HG03060 (cell line): ENCODE results near the gene PIK3C2B.
"Not testable (repeated sequence)": the region's sequence is repeated elsewhere in the genome, so short reads cannot be mapped to it uniquely, and the experiment has no call there.

Source experiments
- ATAC-seq: cut with Tn5 transposase; IDR thresholded peaks from one replicate; pipeline ENCODE4 v1.9.1; 2021; ENCODE audit warnings: low read depth, moderate number of reproducible peaks; ENCODE audit not compliant: unreplicated experiment

The PIK3C2B gene

GRCh38 chr1:204494281-204495077, at the start of gene PIK3C2B:
Gene PIK3C2B (minus strand): TSS chr1:204494805. CDS start chr1:204469802, 25,003 bp downstream.
- ATAC-seq: no peak

DNA sequence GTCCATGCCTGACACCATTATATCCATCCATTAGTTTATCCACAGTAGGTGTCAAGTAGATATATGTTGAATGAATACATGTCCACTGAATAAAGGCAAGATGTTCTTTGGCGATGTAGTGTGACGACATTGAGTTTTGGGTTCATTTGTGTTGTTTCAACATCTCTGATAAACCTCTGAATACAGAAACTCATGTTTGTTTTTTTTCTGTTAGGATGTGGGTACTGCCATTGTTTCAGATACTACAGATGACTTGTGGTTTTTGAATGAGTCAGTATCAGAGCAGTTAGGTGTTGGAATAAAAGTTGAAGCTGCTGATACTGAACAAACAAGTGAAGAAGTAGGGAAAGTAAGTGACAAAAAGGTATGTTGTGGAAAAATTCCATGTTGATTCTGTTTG, 49.7 kb upstream of the PIK3C2B start:
- peak; percentile 73 for ATAC-seq

- no peak for ATAC-seq
Observed at GRCh38 chr1:204541626-204542025, 47.0 kb upstream of the PIK3C2B start.

GRCh38 chr1:204532832-204533231, 38.2 kb upstream of the PIK3C2B start:
- no peak for ATAC-seq

DNA sequence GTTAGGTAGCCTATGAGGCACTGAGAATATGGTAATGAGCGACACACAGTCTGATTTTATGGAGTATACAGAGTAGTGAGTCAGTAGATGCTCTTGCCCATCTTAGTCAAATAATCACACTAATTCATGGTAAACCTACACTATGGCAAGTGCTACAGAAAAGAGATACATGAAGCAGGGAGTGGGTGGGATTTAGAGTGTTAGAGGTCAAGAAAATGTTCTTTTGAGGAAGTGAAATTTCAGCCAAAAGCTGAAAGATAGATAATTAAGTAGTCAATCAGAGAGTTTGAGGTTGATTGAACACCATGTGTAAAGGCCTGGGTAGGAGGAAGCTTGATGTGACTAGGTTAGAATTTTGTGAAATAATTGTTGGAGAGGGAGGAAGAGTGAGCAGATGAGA, 36.3 kb upstream of the PIK3C2B start:
- ATAC-seq: peak; percentile 91

GRCh38 chr1:204529371-204529895, 34.8 kb upstream of the PIK3C2B start:
- ATAC-seq: no peak

DNA sequence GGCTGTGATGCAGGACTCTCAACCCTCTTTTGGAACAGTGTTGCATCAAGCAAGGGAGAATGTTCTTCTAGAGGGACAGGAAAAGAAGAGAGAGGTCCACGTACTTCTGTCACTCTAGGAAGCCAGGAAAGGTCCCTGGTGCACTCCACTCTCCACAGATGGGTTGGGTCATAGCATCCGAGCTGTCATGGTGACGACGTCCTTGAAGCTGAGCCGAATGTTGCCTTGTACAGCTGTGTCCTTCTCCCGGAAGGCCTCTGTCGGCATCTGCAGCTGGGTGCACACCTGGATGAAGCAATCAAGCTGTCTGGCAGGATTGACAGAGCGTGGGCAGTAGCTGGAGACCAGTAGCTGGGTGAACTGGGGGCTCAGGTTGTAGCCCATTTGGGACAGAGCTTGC, 34.1 kb upstream of the PIK3C2B start:
- ATAC-seq: no peak

GRCh38 chr1:204528241-204528640, 33.6 kb upstream of the PIK3C2B start:
- no peak for ATAC-seq

DNA sequence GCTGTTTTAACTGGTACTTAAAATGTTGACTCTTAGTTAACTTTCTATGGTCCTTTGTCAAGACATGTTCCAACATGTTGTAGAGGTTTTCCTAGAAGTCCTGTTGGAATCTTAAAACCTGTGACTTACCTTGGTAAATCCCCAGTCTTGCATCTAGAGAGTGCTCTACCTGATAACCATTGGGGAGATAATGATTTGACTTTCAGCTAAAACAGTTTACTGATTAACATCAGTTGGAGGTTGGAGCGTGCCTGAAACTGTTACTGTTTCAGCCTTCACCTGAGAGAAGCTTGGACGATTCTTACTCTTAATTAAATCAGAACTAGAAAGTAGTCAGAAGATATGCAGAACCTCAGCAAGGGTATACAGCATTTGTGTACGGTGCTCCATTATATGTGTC, 30.4 kb upstream of the PIK3C2B start:
- no peak for ATAC-seq

GRCh38 chr1:204523605-204524215, 29.1 kb upstream of the PIK3C2B start:
- ATAC-seq: no peak

GRCh38 chr1:204521941-204522521, 27.4 kb upstream of the PIK3C2B start:
- ATAC-seq: not testable (repeated sequence)

DNA sequence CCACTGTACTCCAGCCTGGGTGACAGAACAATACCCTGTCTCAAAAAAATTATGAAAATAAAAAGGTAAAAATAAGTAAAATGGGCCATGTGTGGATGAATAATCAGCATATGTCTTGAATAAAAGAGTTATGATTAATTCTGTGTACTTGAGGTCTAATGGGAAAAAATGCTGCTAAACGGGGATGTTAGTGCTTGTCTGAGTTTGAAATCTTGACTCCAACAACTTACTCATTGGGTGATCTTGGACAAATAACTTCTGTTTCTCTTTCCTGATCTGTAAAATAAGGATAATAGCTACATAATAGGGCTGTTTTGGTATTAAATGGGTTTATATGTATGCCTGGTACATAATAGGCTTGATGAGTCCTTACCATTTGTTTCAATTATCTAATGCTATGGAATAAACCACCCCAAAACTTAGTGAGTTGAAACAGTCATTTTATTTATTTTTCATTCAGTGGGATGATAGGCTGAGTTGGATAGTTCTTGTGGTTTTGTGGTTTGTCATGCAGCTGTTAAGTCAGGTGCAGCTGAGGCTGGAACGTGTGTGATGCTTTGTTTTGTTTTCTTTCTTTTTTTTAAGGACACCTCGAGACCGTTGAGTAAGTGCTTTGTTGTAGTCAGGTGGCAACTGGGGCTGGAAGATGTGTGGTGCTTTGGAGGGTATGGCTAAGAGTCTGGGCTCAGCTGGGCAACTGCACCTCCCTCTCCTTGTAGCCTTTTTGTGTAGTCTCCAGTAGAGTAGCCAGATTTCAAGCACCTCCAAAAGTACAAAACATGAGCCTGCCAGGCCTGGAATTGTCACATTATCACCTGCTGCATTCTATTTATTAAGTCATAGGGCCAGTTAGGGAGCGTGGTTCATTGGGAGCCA, 26.5 kb upstream of the PIK3C2B start:
- ATAC-seq: peak; percentile 59

DNA sequence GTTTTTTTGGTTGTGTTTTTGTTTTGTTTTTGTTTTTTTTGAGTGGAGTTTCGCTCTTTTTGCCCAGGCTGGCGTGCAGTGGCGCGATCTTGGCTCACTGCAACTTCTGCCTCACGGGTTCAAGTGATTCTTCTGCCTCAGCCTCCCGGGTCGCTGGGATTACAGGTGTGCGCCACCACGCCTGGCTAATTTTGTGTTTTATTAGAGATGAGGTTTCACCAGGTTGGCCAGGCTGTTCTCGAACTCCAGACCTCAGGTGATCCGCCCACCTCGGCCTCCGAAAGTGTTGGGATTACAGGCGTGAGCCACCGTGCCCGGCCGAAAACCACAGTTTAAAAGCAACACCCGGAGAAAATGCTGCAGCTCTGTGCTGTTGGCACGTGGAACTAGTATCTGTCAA, 22.8 kb upstream of the PIK3C2B start:
- not testable (repeated sequence) for ATAC-seq

GRCh38 chr1:204516180-204516879, 21.7 kb upstream of the PIK3C2B start, which contains the start of gene MDM4:
Gene MDM4 (plus strand): TSS chr1:204516406. CDS start chr1:204525519, 9,113 bp downstream.
- ATAC-seq: peak; percentile 55

- ATAC-seq: no peak
Observed at GRCh38 chr1:204514828-204515227, 20.2 kb upstream of the PIK3C2B start.

DNA sequence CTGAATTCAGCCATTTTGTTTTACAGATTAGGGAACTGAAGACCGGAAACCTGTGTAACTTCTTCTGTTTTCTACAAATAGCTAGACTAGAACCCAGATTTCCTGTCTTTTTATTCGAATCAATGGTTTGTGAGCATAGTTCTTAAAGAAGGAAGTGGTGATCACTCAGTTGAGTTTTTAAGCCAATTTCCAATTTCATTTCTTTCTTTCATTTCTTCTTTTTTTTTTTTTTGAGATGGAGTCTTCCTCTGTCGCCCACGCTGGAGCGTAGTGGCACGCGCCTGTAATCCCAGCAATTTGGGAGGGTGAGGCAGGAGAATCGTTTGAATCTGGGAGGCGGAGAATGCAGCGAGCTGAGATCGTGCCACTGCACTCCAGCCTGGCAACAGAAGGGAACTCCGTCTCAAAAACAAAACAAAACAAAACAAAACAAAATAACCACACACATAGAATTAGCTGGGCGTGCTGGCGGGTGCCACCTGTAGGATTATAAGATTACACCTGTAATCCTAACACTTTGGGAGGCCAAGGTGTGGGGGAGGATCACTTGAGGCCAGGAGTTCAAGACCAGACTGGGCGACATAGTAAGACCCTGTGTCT, 18.6 kb upstream of the PIK3C2B start:
- peak; percentile 36 for ATAC-seq

- ATAC-seq: no peak
Observed at GRCh38 chr1:204511366-204511765, 16.8 kb upstream of the PIK3C2B start.

GRCh38 chr1:204509186-204509635, 14.6 kb upstream of the PIK3C2B start:
- ATAC-seq: no peak
